Activated T-helper 1 cell treated with Interleukin-2 at 50 U/mL for 16 hours (primary cell): ENCODE results near the gene SPTAN1.
"Not testable (repeated sequence)": the region's sequence is repeated elsewhere in the genome, so short reads cannot be mapped to it uniquely, and the experiment has no call there.

Experiments used
- DNase-seq: peaks from one replicate; pipeline ENCODE4 v3.0.0-alpha.2; 2020; ENCODE audit warnings: low read depth

The SPTAN1 gene

GRCh38 chr9:128553728-128554127 is 1.3 kb downstream of the SPTAN1 start:
- DNase-seq = no peak

DNA sequence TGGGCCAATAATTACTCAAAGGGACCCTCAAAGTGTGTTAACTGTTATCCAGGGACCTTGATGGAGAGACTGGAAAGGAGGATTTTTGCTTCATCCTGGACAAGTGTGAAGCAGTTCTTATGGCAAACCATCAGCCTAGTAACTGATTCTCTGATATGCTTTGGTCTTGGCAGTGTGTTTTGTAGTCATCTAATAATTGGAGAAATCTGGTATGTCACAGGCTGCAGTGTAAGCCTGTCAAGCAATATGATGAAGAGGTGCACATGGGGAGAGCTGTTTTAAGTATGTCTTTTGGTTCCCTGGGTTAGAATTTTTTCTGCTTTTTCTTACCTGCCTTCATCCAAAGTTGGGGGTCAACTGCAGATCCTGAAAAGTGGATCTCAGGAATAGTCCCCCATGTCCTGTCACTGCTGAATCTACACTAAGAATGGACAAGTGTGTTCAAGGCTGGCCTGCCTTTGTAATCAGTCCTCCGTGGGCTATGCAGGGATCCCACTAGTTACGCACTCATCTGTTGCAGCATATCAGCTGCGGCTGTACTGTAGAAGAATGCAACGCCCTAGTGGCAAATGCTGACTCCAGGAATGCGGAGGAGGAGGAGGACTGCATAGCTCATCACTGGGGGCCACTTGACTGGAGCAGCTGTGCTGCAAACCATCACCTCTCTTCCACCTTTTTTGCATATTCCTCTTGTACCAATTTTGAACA is 1.9 kb downstream of the SPTAN1 start:
- no peak for DNase-seq

DNA sequence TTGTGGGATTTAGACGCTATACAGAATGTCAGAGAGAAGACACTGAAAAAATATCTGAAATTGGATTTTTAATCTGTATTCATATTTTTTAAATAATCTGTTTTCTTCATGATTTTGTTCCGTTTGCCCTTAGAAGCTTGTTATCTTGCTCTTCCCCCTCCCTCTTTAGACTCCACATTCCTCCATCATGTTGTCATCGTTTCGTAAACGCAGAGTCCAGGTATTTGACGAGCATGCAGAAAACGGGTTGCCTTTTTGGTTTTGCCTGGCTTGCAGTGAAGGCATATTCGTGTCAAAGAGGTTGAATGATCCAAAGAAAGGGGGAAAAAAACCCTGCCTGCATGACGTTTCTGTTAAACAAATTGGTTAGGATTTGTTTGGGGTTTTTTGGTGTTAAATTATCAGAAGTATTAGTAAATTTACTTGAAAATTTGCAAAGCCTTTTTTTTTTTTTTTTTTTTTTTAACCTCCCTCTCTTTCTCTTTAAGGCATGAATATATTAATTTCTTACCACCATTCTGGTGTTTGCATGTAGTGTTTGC is 2.9 kb downstream of the SPTAN1 start:
- no peak for DNase-seq

- DNase-seq = no peak
Observed at GRCh38 chr9:128556276-128556675, 3.9 kb downstream of the SPTAN1 start.

DNA sequence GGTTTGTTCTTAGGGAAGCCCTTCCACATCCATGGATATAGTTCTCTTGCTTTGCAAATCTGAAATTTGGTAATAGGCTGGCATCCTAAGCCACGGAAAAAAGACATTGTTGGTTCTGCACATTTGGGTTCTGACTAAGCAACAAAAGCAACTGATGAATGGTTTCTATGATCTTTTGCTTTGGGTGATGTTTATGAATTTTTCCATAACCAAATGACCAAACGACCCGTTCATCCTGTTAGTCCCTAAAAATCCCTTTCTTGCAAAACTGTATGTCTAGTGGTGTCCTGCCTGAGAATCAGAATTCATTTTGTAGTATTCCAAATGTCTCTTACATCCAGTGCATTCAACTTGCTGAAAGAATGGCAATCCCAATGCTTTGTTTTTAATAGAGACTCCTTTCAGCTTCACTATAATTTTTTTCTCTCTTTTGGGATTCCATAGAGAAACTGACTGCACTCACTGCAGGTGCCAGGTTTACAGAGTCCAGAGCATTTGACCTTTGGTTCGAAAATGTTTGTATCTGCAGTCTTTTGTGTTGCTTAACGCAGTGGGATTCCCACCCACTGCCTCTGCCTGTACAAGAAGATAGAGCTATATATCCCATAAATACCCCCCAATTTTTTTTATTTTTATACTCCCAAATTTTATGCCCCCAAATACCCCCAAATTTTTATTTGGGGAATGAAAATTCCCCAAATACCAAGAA is 4.7 kb downstream of the SPTAN1 start:
- DNase-seq = no peak

- DNase-seq = no peak
Observed at GRCh38 chr9:128558431-128559310, 6.3 kb downstream of the SPTAN1 start.

DNA sequence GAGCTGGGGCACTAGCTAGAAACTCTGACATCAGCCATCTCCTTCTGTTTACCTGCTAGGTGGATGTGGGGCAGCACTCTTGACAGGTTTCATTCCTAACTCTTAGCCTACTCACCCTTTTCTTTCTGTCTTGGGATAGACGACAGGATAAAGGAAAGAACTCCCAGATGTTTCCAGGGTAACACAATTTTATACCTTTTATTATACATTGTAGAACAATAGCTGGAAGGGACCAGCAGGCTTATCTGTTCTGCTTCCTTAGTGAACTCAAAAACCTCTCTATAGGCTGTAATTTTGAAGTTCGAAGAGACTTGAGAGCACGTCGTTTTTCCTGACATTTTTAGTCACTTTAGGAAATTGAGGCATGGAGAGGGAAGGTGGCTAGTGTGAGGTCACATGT is 13.2 kb downstream of the SPTAN1 start:
- no peak for DNase-seq

GRCh38 chr9:128568470-128569078 is 16.2 kb downstream of the SPTAN1 start:
- no peak for DNase-seq

GRCh38 chr9:128575469-128575868 is 23.1 kb downstream of the SPTAN1 start:
- DNase-seq = no peak

DNA sequence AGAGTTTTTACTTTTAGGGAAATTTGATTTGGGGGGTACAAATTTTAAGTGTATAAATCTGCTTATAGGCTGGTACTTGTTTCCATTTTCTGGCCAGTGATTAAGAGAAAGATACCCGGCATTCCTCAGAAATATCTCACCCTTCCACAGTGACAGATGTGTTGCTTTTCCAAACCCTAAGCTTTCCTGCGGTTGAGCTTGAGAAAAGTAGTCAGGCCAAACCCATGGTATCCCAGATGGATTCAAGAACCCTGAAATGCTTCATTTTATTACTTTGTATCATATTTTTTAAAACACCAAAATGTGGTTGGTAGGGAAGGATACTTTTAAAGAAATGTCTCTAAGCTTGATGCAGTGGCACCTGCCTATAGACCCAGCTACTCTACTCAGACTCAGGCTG is 23.5 kb downstream of the SPTAN1 start:
- no peak for DNase-seq

DNA sequence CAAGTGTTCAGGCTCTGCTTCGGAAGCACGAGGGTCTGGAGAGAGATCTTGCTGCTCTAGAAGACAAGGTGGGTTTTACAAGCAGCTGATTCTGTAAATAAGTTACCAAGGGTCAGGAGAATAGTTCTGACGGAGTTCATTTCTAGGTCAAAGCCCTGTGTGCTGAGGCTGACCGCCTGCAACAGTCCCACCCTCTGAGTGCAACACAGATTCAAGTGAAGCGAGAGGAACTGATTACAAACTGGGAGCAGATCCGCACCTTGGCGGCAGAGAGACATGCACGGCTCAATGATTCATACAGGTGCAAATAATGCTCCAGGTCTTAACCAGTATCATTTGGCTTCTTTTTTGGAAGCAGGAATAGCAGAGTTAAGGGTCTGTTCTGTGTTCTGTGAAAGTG is 24.8 kb downstream of the SPTAN1 start:
- no peak for DNase-seq

DNA sequence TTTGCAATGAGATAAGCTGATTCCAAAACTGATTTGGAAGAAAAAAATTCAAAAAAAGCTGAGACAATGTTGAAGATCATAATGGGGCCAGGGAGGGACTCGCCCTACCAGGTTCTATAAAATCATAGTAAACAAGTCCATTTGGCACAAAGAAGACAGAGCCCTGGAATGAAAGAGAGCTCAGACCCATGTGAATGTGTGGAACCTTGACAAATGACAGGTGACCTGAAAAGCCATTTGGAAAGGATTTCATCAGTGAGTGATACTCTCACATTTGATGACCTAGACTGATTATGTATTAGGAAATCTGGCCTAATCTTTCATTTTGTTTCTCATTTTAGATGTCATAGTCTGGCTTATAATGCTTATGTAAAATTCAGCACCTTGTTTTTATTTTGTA is 26.8 kb downstream of the SPTAN1 start:
- DNase-seq = no peak

DNA sequence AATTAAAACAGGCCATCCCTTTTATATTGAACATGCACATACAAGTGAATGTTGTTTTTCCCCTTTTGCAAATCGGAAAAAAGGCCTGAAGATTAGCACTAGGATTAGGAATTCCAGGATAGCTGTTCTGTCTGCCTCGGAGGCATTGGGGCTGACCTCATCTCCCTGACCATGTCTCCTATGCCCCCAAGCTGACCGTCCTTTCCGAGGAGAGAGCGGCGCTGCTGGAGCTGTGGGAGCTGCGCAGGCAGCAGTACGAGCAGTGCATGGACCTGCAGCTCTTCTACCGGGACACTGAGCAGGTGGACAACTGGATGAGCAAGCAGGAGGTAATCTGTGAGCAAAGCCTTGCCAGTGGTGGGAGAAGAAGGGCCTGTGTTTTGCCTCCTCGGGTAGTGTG is 28.3 kb downstream of the SPTAN1 start:
- no peak for DNase-seq

- not testable (repeated sequence) for DNase-seq
Observed at GRCh38 chr9:128585155-128585554, 32.8 kb downstream of the SPTAN1 start.

DNA sequence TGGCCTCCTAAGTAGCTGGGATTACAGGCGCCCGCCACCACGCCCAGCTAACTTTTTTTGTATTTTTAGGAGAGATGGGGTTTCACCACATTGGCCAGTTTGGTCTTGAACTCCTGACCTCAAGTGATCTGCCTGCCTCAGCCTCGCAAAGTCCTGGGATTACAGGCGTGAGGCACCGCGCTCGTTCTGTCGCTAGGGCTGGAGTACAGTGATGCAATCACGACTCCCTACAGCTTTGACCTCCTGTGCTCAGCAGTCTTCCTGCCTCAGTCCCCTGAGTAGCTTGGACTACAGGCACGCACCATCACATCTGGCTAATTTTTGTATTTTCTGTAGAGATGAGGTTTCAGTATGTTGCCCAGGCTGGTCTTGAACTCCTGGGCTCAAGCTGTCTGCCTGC is 34.5 kb downstream of the SPTAN1 start:
- not testable (repeated sequence) for DNase-seq

GRCh38 chr9:128587453-128587852 is 35.1 kb downstream of the SPTAN1 start:
- DNase-seq = no peak

- DNase-seq = no peak
Observed at GRCh38 chr9:128588581-128589233, 36.3 kb downstream of the SPTAN1 start.

DNA sequence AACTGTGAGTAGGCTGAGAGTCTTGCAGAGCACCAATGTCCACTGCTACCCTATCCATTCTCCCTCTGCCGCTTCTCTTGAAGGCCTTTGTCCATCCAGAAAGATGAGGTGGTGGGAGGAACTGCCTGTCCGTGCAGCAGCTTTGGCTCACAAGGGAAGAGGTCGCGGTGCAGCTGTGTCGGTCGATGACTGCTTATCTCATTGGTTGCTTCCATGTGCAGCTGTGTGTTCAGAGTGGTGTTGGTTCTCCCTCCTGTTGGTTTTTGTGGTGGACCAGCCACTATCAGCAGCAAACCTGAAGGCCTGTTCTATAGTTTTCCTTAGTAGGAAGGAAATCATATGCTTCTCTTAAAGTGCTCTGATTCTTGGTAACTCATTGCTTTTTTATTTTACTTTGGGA is 40.7 kb downstream of the SPTAN1 start:
- no peak for DNase-seq

GRCh38 chr9:128593856-128594255 is 41.5 kb downstream of the SPTAN1 start:
- DNase-seq = no peak

GRCh38 chr9:128595471-128595870 is 43.1 kb downstream of the SPTAN1 start:
- DNase-seq = no peak

DNA sequence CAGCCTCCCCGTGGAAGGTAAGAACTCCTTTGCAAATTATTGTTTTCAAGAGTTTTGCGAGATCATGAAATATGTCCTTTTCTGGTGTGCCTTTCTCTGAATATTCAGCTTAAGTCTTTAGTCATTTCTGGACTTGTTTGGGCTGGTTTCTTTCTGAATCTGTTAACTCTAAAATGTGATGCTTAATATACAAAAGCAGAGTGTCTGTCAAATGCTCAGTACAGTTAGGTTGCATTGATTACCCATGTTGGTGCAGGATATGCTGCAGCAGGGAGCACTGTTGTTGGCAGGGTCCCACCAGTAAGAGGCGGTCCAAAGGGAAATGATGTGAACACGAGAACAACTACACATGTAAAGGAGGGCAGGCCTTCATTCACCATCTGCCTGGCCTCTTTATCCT is 47.7 kb downstream of the SPTAN1 start:
- no peak for DNase-seq

DNA sequence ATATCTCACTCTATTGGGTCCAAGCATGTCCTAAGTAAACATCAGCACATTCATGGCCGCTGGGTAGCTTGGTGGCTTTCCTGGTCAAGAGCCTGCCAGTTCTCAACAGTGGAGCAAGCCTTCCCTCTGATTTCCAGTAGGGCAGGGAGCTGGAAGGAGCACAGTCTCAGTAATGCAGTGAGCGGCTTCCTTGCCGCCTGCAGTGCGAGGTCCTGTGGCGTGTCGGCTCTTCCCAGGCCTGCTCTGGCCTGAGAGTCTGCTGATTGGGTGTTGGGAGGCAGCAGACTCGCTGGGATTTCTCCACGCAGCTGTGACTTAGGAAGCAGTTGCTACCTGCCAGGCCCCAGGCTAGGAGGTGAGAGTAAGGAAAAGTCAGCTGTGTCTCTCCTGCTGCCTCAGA is 51.3 kb downstream of the SPTAN1 start:
- DNase-seq = no peak
